AG20443 (cell line): Measurements from ENCODE around the gene TERB2.
A peak's percentile ranks its signal among the peaks of the same experiment; 100 is the strongest.
"Not testable (repeated sequence)": the region's sequence is repeated elsewhere in the genome, so short reads cannot be mapped to it uniquely, and the experiment has no call there.

Experiments
- DNase-seq: peaks from one replicate; pipeline ENCODE4 v3.0.0; 2012; ENCODE audit warnings: low spot score, mixed read lengths

Gene TERB2

GRCh38 chr15:45003731-45004410 is 47.4 kb downstream of the TERB2 start:
- not testable (repeated sequence) for DNase-seq

GRCh38 chr15:45004590-45005175 is 48.2 kb downstream of the TERB2 start:
- DNase-seq, result not testable (repeated sequence)

GRCh38 chr15:45009046-45009445 is 52.6 kb downstream of the TERB2 start:
- DNase-seq, result no peak

GRCh38 chr15:45015114-45015513 is 58.6 kb downstream of the TERB2 start:
- DNase-seq, result not testable (repeated sequence)

GRCh38 chr15:45020222-45020900 is 63.9 kb downstream of the TERB2 start:
- DNase-seq, result not testable (repeated sequence)

GRCh38 chr15:45020901-45021259 is 64.4 kb downstream of the TERB2 start:
- not testable (repeated sequence) for DNase-seq

- no peak for DNase-seq
Observed at GRCh38 chr15:45021348-45021747, 64.9 kb downstream of the TERB2 start.

GRCh38 chr15:45022871-45023658 is 66.6 kb downstream of the TERB2 start, which contains the start of gene SORD:
SORD (plus strand) TSS chr15:45023195; CDS start chr15:45023284, 89 bp downstream.
- peak; percentile 99 for DNase-seq

GRCh38 chr15:45023659-45024225 is 67.3 kb downstream of the TERB2 start:
- peak; percentile 20 for DNase-seq

- not testable (repeated sequence) for DNase-seq
Observed at GRCh38 chr15:45024649-45025048, 68.2 kb downstream of the TERB2 start.

GRCh38 chr15:45025627-45026026 is 69.1 kb downstream of the TERB2 start:
- DNase-seq, result not testable (repeated sequence)

- DNase-seq, result no peak
Observed at GRCh38 chr15:45026651-45027190, 70.2 kb downstream of the TERB2 start.

- no peak for DNase-seq
Observed at GRCh38 chr15:45027220-45027619, 70.7 kb downstream of the TERB2 start.
